ENCODE measurements around the gene MAN1C1. TPM values are rescaled to one million over a fixed set of nuclear protein-coding genes. Genes with fewer than 3 reads are reported as not detected.

Gene MAN1C1
- total RNA-seq, 1 donor from 2014 or later, result 20.4 TPM

GRCh38 chr1:25727635-25728286, 111.2 kb downstream of the MAN1C1 start:
- Histone ChIP-seq H3K36me3 (no peaks in the 10 kb centered on the region), H3K27ac (peak overlapping the region; percentile 14), H3K4me1 (peaks cover 24% of the 10 kb centered on the region), H3K4me3 (no peak overlapping the region), H3K27me3 (ENCODE audit: low read depth) (no peaks in the 10 kb centered on the region), H3K9me3 (no peaks in the 10 kb centered on the region)
- intact Hi-C loops (cut with DNase I), result no loop called here
- ATAC-seq (peak; percentile 54 to 55), DNase-seq (no peak)
- TF ChIP-seq CTCF (IDR thresholded peaks at IDR 0.05), result no peak

GRCh38 chr1:25728301-25728935, 111.8 kb downstream of the MAN1C1 start:
- Histone ChIP-seq H3K27me3 (ENCODE audit: low read depth) (no peaks in the 10 kb centered on the region), H3K4me3 (no peak overlapping the region), H3K4me1 (peaks cover 24% of the 10 kb centered on the region), H3K36me3 (no peaks in the 10 kb centered on the region), H3K9me3 (no peaks in the 10 kb centered on the region), H3K27ac (peak overlapping the region; percentile 14)
- ATAC-seq (no peak), DNase-seq (no peak)
- intact Hi-C loops (cut with DNase I), result no loop called here
- no peak for TF ChIP-seq CTCF (IDR thresholded peaks at IDR 0.05)

- Histone ChIP-seq H3K9me3 (no peaks in the 10 kb centered on the region), H3K27ac (no peak overlapping the region), H3K27me3 (ENCODE audit: low read depth) (no peaks in the 10 kb centered on the region), H3K4me1 (peaks cover 24% of the 10 kb centered on the region), H3K36me3 (no peaks in the 10 kb centered on the region), H3K4me3 (no peak overlapping the region)
- DNase-seq (no peak), ATAC-seq (no peak)
- intact Hi-C loops (cut with DNase I), result no loop called here
- TF ChIP-seq CTCF (IDR thresholded peaks at IDR 0.05), result no peak
These were observed 112.5 kb downstream of the MAN1C1 start for GRCh38 chr1:25729045-25729444.

- Histone ChIP-seq H3K4me1 (peaks cover 24% of the 10 kb centered on the region), H3K27ac (no peak overlapping the region), H3K27me3 (ENCODE audit: low read depth) (no peaks in the 10 kb centered on the region), H3K4me3 (no peak overlapping the region), H3K9me3 (no peaks in the 10 kb centered on the region), H3K36me3 (no peaks in the 10 kb centered on the region)
- no peak for TF ChIP-seq CTCF (IDR thresholded peaks at IDR 0.05)
- intact Hi-C loops (cut with DNase I), result no loop called here
- DNase-seq (no peak), ATAC-seq (no peak)
These were observed 113.4 kb downstream of the MAN1C1 start for GRCh38 chr1:25729790-25730644.

- DNase-seq (no peak), ATAC-seq (no peak)
- H3K36me3 ChIP-seq, result no peaks in the 10 kb centered on the region
- intact Hi-C loops (cut with DNase I), result no loop called here
- peaks cover 25% of the 10 kb centered on the region for H3K4me1 ChIP-seq
- no peak overlapping the region for H3K27ac ChIP-seq
- no peaks in the 10 kb centered on the region for H3K27me3 ChIP-seq (ENCODE audit: low read depth)
- no peak overlapping the region for H3K4me3 ChIP-seq
- no peaks in the 10 kb centered on the region for H3K9me3 ChIP-seq
- TF ChIP-seq CTCF (IDR thresholded peaks at IDR 0.05), result no peak
These were observed 114.6 kb downstream of the MAN1C1 start for GRCh38 chr1:25731148-25731547.
